H4 (cell line): ENCODE measurements around the gene PLD2. TPM values are rescaled to one million over a fixed set of nuclear protein-coding genes. Genes with fewer than 3 reads are reported as not detected.
"Not testable (repeated sequence)": the region's sequence is repeated elsewhere in the genome, so short reads cannot be mapped to it uniquely, and the experiment has no call there.

Source experiments
- DNase-seq: peaks from one replicate; pipeline ENCODE4 v3.0.0-alpha.2; 2015; ENCODE audit warnings: low spot score
- total RNA-seq: library from RNA; depleted of rRNA; stranded (reverse); fragments of >200 nt; shearing (Covaris generic); gene quantifications from 2 replicates; pipeline ENCODE4 v1.2.3, GENCODE V29; 2014; rRNA removed

Gene PLD2
- total RNA-seq, 1 experiment from 2014 or later: 5.0 TPM

DNA sequence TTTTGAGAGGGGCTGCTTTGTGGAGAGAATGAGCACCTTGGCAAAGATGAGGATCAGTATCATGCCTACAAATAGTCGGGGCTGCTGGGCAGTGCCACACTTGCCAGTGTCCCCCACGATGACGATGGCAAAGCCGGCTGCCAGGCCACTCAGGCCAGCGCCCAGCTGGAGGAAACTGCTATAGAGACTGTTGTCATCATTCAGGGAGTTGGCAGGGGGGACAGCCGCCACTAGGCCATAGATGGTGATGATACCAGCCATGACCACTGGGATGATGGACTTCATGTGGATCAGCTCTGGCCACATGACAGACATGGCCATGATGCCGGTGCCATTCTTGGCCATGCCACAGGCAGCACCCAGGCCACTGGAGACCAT lies 50.0 kb downstream of the PLD2 start:
- no peak for DNase-seq

DNA sequence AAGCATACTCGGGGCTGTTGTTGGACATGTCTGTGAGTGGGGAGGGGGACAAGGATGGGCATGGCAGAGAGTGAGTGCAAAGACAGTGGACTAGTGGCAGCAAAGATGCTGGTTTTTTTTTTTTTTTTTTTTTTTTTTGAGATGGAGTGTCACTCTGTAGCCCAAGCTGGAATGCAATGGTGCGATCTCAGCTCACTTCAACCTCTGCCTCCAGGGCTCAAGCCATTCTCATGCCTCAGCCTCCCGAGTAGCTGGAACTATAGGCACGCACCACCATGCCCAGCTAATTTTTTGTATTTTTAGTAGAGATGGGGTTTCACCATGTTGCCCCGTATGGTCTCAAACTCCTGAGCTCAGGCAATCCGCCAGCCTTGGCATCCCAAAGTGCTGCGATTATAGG lies 50.4 kb downstream of the PLD2 start:
- DNase-seq: not testable (repeated sequence)

DNA sequence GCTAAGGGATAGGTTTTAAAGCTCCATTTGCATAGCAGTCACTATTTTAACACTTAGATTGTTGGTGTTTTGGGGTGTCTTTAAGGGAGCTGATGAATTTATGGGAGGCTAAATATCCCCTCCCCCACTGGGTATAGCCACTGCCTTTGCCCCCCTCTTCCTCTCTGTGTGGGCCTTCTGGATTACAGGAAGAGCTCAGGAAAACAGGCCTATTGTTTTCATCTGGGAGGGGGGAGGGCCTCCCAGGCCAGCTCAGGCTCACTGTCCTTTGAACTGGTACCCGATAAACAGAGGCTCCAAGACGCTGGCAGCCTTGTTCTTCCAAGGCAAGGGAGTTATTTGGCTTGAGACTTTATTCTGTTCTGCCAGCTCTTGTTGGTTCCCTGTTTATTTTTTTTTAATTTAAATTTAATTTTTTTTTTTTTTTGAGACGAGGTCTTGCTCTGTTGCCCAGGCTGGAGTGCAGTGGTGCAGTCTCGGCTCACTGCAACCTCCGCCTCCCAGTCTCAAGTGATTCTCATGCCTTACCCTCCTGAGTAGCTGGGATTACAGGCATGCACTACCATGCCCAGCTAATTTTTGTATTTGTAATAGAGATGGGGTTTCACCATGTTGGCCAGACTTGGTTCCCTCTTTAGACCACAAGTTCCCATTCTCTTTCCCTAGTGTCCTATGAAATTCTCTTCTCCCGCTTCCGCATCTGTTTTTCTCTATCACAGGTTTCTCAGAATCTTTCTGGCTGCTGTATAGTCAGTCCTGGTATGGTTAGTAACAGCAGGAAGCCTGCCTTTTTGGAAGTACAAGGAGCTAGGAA lies 51.3 kb downstream of the PLD2 start:
- DNase-seq: no peak

DNA sequence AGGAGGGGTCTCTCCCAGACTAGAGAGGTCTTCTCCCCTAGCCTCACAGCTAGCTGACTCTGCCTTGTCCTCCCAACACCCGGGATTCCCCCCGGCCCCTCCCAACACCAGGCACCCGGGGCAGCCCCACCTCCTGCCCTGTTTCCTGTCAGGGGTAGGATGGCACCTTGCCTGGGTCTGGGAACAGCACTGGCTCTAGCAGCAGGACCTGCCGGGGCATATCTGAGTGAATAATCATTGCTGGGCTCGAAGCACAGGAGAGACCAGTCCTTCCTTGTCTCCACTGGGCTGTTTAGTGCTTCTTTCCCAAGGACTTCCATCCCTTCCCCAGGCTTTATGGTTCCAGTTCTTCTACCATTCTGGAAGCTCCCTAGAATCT lies 51.9 kb downstream of the PLD2 start:
- no peak for DNase-seq

DNA sequence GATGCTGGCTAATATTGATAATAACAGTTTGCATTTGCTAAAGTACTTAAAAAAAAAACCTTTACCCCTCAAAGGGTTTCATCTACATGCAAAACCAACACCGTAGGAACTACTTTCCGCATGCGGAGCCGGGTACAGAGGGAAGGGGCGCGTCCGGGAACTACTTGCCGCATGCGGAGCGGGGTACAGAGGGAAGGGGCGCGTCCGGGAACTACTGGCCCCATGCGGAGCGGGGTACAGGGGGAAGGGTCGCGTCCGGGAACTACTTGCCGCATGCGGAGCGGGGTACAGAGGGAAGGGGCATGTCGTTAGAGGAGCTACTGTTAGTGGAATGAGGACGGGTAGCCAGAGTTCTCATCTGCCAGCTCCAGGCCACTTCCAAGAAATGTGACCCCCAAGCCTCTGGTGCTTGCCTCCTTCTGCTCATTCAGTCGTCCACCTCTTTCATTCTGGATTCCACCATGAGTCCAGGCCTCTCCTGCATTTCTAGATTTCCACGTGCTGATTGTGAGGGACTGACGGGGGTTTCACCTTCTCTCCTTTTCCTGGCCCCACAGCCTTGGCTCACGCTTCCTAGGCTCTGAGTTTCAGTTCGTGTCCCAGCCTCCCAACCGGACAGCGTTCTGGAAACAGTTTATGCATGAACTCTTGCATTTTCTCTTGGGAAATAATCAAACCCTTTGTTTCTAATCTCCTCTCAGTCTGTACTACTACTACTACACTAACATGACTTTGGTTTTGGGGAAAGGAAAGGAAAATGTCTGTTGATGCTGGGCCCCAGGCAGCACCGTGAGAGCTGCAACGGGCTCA lies 53.1 kb downstream of the PLD2 start:
- no peak for DNase-seq

DNA sequence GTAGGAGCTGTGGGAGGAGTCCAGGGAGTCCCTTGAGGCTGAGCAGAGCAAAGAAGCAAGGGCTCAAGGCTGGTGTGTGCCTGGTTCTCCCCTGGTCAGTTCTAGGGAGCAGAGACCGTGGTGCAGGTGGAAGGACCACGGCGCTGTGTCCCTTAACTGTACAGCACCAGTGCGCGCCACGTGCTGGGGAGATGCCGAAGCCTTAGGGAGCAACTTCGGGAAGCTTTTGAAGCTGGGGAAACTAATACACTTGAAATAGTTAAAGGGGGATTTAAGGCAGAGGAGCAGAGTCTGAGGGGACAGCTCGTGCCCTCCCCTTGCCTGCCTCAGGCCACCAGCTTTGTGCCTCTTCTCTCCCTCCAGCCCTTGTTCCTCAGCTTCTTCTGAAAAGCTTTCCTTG lies 53.7 kb downstream of the PLD2 start:
- DNase-seq: no peak

DNA sequence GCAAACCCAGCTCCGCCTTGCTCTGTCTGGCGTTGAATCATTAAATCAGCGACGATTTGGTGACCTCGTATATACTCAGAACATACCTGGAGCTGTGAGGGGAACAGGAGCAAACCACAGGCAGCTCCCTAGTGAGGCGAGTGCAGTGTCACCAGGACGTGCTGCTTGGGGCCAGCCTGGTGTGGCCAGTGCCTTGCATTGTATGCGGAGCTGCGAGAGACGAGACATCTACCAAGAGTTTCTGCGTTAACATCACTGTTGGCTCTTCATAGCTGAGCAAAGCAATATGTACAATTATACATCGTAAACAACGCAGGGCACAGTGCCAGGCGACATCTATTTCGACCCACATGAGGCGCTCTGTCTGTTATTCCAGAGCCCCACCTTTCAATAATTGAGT lies 54.1 kb downstream of the PLD2 start:
- DNase-seq: no peak

DNA sequence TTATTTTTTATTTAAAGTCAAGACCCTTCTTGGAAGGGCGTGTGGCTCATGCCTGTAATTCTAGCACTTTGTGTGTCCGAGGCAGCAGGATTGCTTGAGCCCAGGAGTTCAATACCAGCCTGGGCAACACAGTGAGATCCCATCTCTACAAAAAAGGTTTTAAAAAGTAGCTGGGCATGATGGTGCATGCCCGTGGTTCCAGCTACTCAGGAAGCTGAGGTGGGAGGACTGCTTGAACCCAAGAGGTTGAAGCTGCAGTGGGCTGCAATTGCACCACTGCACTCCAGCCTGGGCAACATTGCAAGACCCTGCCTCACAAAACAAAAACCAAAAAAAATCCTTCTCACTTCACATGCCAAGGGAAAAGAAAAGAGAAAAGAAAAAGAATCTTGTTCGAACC lies 55.8 kb downstream of the PLD2 start:
- no peak for DNase-seq

DNA sequence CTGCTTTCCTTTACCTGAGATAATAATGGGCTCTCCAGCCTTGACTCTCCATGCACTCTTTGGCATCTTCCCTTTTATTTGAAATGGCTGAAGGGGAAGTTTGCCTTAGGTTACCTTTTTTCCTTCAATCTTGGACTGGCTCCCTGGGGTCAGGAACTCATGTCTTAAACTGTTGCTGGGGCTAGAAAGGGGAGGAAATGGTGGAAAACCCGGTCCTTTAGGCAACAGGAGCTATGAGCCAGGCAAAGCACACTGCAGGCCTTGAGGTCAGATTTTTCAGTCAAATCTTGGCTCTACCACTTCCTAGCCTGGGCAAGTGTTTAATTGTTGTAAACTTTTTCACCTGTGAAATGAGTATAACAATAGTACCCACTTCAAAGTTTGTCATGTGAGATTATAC lies 56.4 kb downstream of the PLD2 start:
- DNase-seq: no peak

DNA sequence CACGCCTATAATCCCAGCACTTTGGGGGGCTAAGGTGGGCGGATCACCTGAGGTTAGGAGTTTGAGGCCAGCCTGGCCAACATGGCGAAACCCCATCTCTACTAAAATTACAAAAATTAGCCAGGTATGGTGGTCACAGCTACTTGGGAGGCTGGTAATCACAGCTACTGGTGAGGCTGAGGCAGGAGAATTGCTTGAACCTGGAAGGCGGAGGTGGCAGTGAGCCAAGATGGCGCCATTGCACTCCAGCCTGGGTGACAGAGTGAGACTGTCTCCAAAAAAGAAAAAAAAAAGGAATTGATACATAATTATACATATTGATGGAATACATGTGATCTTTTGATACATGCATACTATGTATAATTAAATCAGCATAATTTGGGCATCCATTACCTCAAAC lies 60.6 kb downstream of the PLD2 start:
- not testable (repeated sequence) for DNase-seq

DNA sequence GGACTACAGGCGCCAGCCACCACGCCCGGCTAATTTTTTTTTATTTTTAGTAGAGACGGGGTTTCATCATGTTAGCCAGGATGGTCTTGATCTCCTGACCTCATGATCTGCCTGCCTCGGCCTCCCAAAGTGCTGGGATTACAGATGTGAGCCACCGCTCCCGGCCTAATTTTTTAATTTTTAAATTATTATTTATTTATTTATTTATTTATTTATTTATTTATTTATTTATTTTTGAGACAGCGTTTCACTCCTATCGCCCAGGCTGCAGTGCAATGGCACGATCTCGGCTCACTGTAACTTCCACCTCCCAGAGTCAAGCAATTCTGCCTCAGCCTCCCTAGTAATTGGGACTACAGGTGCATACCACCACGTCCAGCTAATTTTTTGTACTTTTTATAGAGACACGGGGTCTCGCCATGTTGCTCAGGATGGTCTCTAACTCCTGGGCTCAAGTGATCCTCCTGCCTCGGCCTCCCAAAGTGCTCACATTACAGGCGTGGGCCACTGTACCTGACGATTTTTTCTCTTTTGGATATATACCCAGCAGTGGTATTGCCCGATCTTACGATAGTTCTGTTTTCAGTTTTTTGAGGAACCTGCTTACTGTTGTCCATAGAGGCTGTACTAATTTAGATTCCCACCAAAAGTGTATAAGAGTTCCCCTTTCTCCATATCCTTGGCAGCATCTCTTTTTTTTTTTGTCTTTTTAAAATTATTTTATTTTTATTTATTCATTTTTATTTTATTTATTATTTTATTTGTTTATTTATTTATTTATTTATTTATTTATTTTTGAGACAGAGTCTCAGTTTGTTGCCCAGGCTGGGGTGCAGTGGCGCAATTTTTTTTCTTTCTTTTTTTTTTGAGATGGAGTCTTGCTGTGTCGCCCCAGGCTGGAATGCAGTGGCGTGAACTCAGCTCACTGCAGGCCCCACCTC lies 62.4 kb downstream of the PLD2 start:
- not testable (repeated sequence) for DNase-seq

DNA sequence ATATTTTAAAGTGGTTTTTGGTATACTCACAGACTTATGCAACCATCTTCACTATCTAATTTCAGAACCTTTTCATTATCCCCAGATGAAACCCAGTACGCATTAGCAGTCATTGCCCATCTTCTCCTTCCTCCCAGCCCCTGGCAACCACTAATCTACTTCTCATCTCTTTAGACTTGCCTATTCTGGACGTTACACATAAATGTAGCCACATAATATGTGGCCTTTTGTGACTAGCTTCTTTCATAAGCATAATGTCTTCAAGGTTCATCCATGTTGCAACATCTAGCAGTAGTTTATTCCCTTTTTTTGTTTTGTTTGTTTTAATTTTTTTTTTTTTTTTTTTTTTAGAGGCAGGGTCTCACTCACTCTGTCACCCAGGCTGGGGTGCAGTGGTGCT lies 63.9 kb downstream of the PLD2 start:
- DNase-seq: no peak

DNA sequence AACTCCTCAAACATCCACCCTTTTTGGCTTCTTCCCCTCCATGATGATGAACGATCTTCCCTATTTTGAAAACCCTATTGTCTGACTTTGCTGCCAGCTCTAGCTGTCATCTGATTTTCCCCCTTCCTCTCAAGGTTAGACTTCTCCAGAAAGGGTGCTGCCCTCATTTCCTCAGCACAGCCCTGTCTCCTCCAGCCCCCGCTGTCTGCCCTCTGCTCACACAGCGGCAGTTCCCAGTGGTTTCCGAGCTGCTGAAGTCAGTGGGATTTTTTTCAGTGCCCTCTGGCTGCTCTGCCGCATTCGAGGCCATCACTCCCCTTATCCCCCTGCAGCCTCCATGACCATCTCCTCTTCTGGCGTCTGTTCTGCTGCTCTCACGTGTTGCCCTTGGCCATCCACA lies 65.8 kb downstream of the PLD2 start:
- DNase-seq: no peak

Other genes with a start within 250 kb of the PLD2 start
- gene GGT6, start 246.6 kb upstream of the PLD2 start, total RNA-seq: not detected in 2 replicates
- gene SMTNL2, start 222.6 kb upstream of the PLD2 start, total RNA-seq: 0.08 TPM in 1 of 2 replicates, not detected in the other
- not detected in 2 replicates for gene ALOX15, start 165.5 kb upstream of the PLD2 start, total RNA-seq
- 4.1 and 4.4 TPM in 2 replicates for gene PELP1, start 103.0 kb upstream of the PLD2 start, total RNA-seq
- gene ARRB2, start 96.5 kb upstream of the PLD2 start, total RNA-seq: 2.4 and 4.1 TPM in 2 replicates
- 15.8 and 24.0 TPM in 2 replicates for gene MED11, start 75.7 kb upstream of the PLD2 start, total RNA-seq
- gene ZMYND15, start 67.3 kb upstream of the PLD2 start, total RNA-seq: not detected in 2 replicates
- 1.5 and 7.3 TPM in 2 replicates for gene CXCL16, start 67.2 kb upstream of the PLD2 start, total RNA-seq
- not detected in 2 replicates for gene TM4SF5, start 35.3 kb upstream of the PLD2 start, total RNA-seq
- not detected in 2 replicates for gene VMO1, start 20.8 kb upstream of the PLD2 start, total RNA-seq
- gene GLTPD2, start 18.2 kb upstream of the PLD2 start, total RNA-seq: not detected in 2 replicates
- gene PSMB6, start 11.0 kb upstream of the PLD2 start, total RNA-seq: 186 and 232 TPM in 2 replicates
- 7.4 and 8.4 TPM in 2 replicates for gene MINK1, start 26.2 kb downstream of the PLD2 start, total RNA-seq
- 0.08 TPM in 1 of 2 replicates, not detected in the other for gene C17orf107, start 92.4 kb downstream of the PLD2 start, total RNA-seq
- gene CHRNE, start 95.9 kb downstream of the PLD2 start, total RNA-seq: 0.04 and 0.14 TPM in 2 replicates
- gene GP1BA, start 125.1 kb downstream of the PLD2 start, total RNA-seq: not detected in 2 replicates
- 64.1 and 70.8 TPM in 2 replicates for gene SLC25A11, start 132.9 kb downstream of the PLD2 start, total RNA-seq
- 15.1 and 17.3 TPM in 2 replicates for gene RNF167, start 133.1 kb downstream of the PLD2 start, total RNA-seq
- gene PFN1, start 141.4 kb downstream of the PLD2 start, total RNA-seq: 738 and 894 TPM in 2 replicates
- gene ENO3, start 144.0 kb downstream of the PLD2 start, total RNA-seq: 1.7 and 4.7 TPM in 2 replicates
- 24.0 and 32.2 TPM in 2 replicates for gene SPAG7, start 160.7 kb downstream of the PLD2 start, total RNA-seq
- gene CAMTA2, start 180.5 kb downstream of the PLD2 start, total RNA-seq: 0.90 and 0.97 TPM in 2 replicates
- gene INCA1, start 190.4 kb downstream of the PLD2 start, total RNA-seq: 0.23 and 0.39 TPM in 2 replicates
- 9.9 and 13.0 TPM in 2 replicates for gene KIF1C, start 190.8 kb downstream of the PLD2 start, total RNA-seq
- gene SLC52A1, start 228.3 kb downstream of the PLD2 start, total RNA-seq: not detected in 2 replicates